Osteoblast (primary cell): ENCODE data around the gene SPNS3. TPM values are rescaled to one million over a fixed set of nuclear protein-coding genes. Genes with fewer than 3 reads are reported as not detected.
A peak's percentile ranks its signal among the peaks of the same experiment; 100 is the strongest.

Source experiments
- DNase-seq: peaks from one replicate; pipeline ENCODE4 v3.0.0; 2011; ENCODE audit warnings: low spot score, mixed read lengths; ENCODE audit not compliant: insufficient read length; ENCODE audit errors: missing footprints
- H2AFZ ChIP-seq: 2 replicates; pipeline ENCODE4 v1.6.0; 2011; ENCODE audit warnings: mild to moderate bottlenecking, low read length
- H3K27ac ChIP-seq: 2 replicates; pipeline ENCODE4 v1.5.1; 2011; ENCODE audit warnings: mild to moderate bottlenecking, low read depth, low read length, moderate library complexity
- H3K27me3 ChIP-seq: 2 replicates; pipeline ENCODE4 v1.6.0; 2012; ENCODE audit warnings: mild to moderate bottlenecking, control low read depth, inconsistent platforms, low read length, moderate library complexity; ENCODE audit not compliant: insufficient read depth
- H3K36me3 ChIP-seq: 2 replicates; pipeline ENCODE4 v1.5.1; 2011; ENCODE audit warnings: mild to moderate bottlenecking, low read length, control low read depth, moderate library complexity; ENCODE audit not compliant: insufficient read depth
- H3K4me1 ChIP-seq: 2 replicates; pipeline ENCODE4 v1.5.1; 2011; ENCODE audit warnings: mild to moderate bottlenecking, low read length, control low read depth, moderate library complexity; ENCODE audit not compliant: insufficient read depth
- H3K4me2 ChIP-seq: 2 replicates; pipeline ENCODE4 v1.6.0; 2011; ENCODE audit warnings: mild to moderate bottlenecking, low read length; ENCODE audit not compliant: insufficient read depth
- H3K4me3 ChIP-seq: fragments of 200-600 bp; sonication (generic); 3 replicates; pipeline ENCODE4 v1.5.1; 2012; ENCODE audit warnings: mild to moderate bottlenecking, low read length, inconsistent platforms; ENCODE audit not compliant: insufficient read depth
- H3K79me2 ChIP-seq: 2 replicates; pipeline ENCODE4 v1.6.0; 2012; ENCODE audit warnings: mild to moderate bottlenecking, low read length, control low read depth, inconsistent platforms; ENCODE audit not compliant: insufficient read depth
- H3K9me3 ChIP-seq: 2 replicates; pipeline ENCODE4 v1.5.1; 2011; ENCODE audit warnings: low read depth, low read length, control low read depth
- H4K20me1 ChIP-seq: 2 replicates; pipeline ENCODE4 v1.6.0; 2012; ENCODE audit warnings: mild to moderate bottlenecking, low read length, control low read depth; ENCODE audit not compliant: insufficient read depth
- CTCF ChIP-seq: IDR thresholded peaks from 2 replicates; pipeline ENCODE4 v1.5.1; 2011; ENCODE audit warnings: mild to moderate bottlenecking, low read depth, low read length, moderate library complexity; ENCODE audit errors: extremely low read depth
- total RNA-seq: library from RNA; depleted of rRNA; stranded (reverse); fragments of >200 nt; gene quantifications from 2 replicates; pipeline ENCODE4 v1.2.3, GENCODE V29; 2012

Gene SPNS3
- total RNA-seq, 1 donor: not detected

DNA sequence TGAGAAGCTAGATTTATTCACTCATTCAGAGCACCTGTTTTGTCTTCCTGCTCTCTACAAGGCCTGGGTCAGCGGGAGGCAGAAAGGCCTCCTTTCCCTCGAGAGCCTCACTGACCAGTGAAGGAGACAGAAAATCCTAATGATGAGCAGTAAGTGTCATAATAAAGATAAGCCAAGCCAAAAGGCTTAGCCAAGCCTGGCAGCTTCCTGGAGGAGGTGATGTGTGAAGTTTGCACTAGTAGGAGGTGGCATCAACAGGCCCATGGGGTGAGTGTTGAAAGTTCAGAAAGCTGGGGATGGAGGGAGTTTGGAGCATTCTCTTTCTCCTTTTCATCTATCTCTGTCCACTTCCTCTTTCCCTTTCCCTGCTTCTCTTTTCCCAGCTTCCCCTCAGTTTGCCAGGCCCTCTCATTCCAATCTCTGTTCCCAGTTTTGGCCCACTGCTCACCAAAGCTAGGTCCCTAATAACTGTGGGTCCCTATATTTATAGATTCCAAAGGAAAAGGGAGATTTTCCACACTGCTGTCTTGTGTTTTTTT, 16.5 kb upstream of the SPNS3 start:
- TF ChIP-seq CTCF: no peak
- Histone ChIP-seq H4K20me1 (no peaks in the 10 kb centered on the region), H3K4me2 (no peak overlapping the region), H2AFZ (no peak overlapping the region), H3K27ac (no peak overlapping the region), H3K4me1 (peaks cover 5% of the 10 kb centered on the region), H3K79me2 (no peaks in the 10 kb centered on the region), H3K4me3 (no peak overlapping the region), H3K9me3 (no peaks in the 10 kb centered on the region), H3K36me3 (no peaks in the 10 kb centered on the region), H3K27me3 (peaks cover 3% of the 10 kb centered on the region)
- DNase-seq: peak; percentile 67

DNA sequence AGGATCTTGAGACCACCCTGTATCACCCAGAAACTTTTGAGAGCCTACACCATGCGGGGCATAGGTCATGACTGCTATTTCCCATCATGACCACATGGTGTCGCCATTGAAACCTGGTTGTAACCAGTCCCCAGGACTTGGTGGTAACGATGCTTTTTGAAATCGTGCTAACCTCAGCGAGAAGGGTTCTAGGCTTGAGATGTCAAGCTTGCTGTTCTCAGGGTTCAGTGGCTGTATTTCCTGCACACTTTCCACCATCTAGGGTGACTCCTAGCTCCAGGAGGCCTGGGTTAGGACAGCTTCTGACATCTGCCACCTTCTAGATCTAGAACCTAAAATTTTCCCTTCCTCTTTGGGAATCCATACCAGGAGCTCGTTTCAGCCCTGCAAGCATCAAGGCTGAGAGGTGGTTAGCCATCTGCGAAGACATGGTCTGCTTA, 13.0 kb upstream of the SPNS3 start:
- peak overlapping the region; percentile 72 for H2AFZ ChIP-seq
- H3K27ac ChIP-seq: no peak overlapping the region
- peaks cover 3% of the 10 kb centered on the region for H3K27me3 ChIP-seq
- H3K4me2 ChIP-seq: peak overlapping the region; percentile 55
- peak; percentile 82 for TF ChIP-seq CTCF
- H3K79me2 ChIP-seq: no peaks in the 10 kb centered on the region
- no peak overlapping the region for H3K4me3 ChIP-seq
- peak; percentile 93 for DNase-seq
- no peaks in the 10 kb centered on the region for H3K9me3 ChIP-seq
- no peaks in the 10 kb centered on the region for H3K4me1 ChIP-seq
- no peaks in the 10 kb centered on the region for H3K36me3 ChIP-seq
- no peaks in the 10 kb centered on the region for H4K20me1 ChIP-seq

DNA sequence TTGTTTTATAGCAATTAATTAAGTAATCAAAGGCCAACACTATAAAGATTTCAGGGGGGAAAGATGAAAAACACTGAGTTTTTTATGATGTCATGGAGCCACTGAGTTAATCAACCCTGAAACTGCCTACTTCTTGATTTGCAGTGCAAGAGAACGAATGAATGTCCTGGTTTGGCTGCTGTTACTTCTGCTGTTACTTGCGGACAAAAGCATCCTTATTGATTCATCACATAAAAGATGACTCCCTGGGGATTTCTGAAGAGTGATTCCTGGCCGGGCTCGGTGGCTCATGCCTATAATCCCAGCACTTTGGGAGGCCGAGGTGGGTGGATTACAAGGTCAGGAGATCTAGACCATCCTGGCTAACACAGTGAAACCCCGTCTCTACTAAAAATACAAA, 10.9 kb upstream of the SPNS3 start:
- no peaks in the 10 kb centered on the region for H3K79me2 ChIP-seq
- H4K20me1 ChIP-seq: no peaks in the 10 kb centered on the region
- H3K4me1 ChIP-seq: no peaks in the 10 kb centered on the region
- H2AFZ ChIP-seq: no peak overlapping the region
- H3K36me3 ChIP-seq: no peaks in the 10 kb centered on the region
- DNase-seq: peak; percentile 50
- no peak overlapping the region for H3K27ac ChIP-seq
- no peak for TF ChIP-seq CTCF
- H3K4me3 ChIP-seq: no peak overlapping the region
- peaks cover 3% of the 10 kb centered on the region for H3K27me3 ChIP-seq
- no peak overlapping the region for H3K4me2 ChIP-seq
- no peaks in the 10 kb centered on the region for H3K9me3 ChIP-seq

GRCh38 chr17:4425398-4425797, 8.3 kb upstream of the SPNS3 start:
- Histone ChIP-seq H3K9me3 (no peaks in the 10 kb centered on the region), H3K27me3 (peaks cover 3% of the 10 kb centered on the region), H3K4me1 (no peaks in the 10 kb centered on the region), H3K79me2 (no peaks in the 10 kb centered on the region), H3K4me3 (no peak overlapping the region), H2AFZ (no peak overlapping the region), H3K36me3 (no peaks in the 10 kb centered on the region), H3K4me2 (no peak overlapping the region), H3K27ac (no peak overlapping the region), H4K20me1 (no peaks in the 10 kb centered on the region)
- no peak for TF ChIP-seq CTCF
- DNase-seq: no peak
